DMS153 (cell line): ENCODE data around the gene CABCOCO1.
"Not testable (repeated sequence)": the region's sequence is repeated elsewhere in the genome, so short reads cannot be mapped to it uniquely, and the experiment has no call there.

Source experiments
- DNase-seq: peaks from one replicate; lab custom pipeline; 2025; lab: John Stamatoyannopoulos, UW

CABCOCO1 gene

GRCh38 chr10:61642676-61643075 lies 20.1 kb upstream of the CABCOCO1 start:
- DNase-seq, result no peak

- DNase-seq, result no peak
Observed at GRCh38 chr10:61643316-61643751, 19.4 kb upstream of the CABCOCO1 start.

GRCh38 chr10:61653699-61654098 lies 9.0 kb upstream of the CABCOCO1 start:
- no peak for DNase-seq

- no peak for DNase-seq
Observed at GRCh38 chr10:61655335-61655851, 7.3 kb upstream of the CABCOCO1 start.

GRCh38 chr10:61663466-61663865 lies 737 bp downstream of the CABCOCO1 start:
- no peak for DNase-seq

- no peak for DNase-seq
Observed at GRCh38 chr10:61664985-61665384, 2.3 kb downstream of the CABCOCO1 start.

- DNase-seq, result no peak
Observed at GRCh38 chr10:61669161-61669725, 6.5 kb downstream of the CABCOCO1 start.

- no peak for DNase-seq
Observed at GRCh38 chr10:61669849-61670248, 7.1 kb downstream of the CABCOCO1 start.

- DNase-seq, result no peak
Observed at GRCh38 chr10:61673360-61673759, 10.6 kb downstream of the CABCOCO1 start.

GRCh38 chr10:61682323-61682722 lies 19.6 kb downstream of the CABCOCO1 start:
- no peak for DNase-seq

- DNase-seq, result no peak
Observed at GRCh38 chr10:61683319-61683718, 20.6 kb downstream of the CABCOCO1 start.

- DNase-seq, result no peak
Observed at GRCh38 chr10:61684894-61685507, 22.3 kb downstream of the CABCOCO1 start.

- no peak for DNase-seq
Observed at GRCh38 chr10:61688551-61689308, 26.0 kb downstream of the CABCOCO1 start.

GRCh38 chr10:61691667-61692066 lies 28.9 kb downstream of the CABCOCO1 start:
- not testable (repeated sequence) for DNase-seq

GRCh38 chr10:61692447-61693010 lies 29.8 kb downstream of the CABCOCO1 start:
- no peak for DNase-seq

GRCh38 chr10:61698968-61699655 lies 36.4 kb downstream of the CABCOCO1 start:
- no peak for DNase-seq

- no peak for DNase-seq
Observed at GRCh38 chr10:61701055-61701705, 38.5 kb downstream of the CABCOCO1 start.

- no peak for DNase-seq
Observed at GRCh38 chr10:61701706-61702105, 39.0 kb downstream of the CABCOCO1 start.

GRCh38 chr10:61702584-61702983 lies 39.9 kb downstream of the CABCOCO1 start:
- no peak for DNase-seq

- DNase-seq, result no peak
Observed at GRCh38 chr10:61705022-61705613, 42.4 kb downstream of the CABCOCO1 start.

GRCh38 chr10:61708846-61709245 lies 46.1 kb downstream of the CABCOCO1 start:
- DNase-seq, result no peak
